Kidney (tissue), 14 donors: ENCODE measurements around the gene OSR1. TPM values are rescaled to one million over a fixed set of nuclear protein-coding genes. Genes with fewer than 3 reads are reported as not detected.

Experiments
- DNase-seq, 5 donors: peaks; one replicate each; pipeline ENCODE4 v3.0.0-alpha.2; 2013 to 2020
- FAIRE-seq: peaks from 2 replicates; lab custom pipeline; 2012; peaks lifted over from hg19 to GRCh38; lab: Jason Lieb, UNC
- H3K27ac ChIP-seq, 2 donors: one replicate each; pipeline ENCODE4 v1.7.0; 2013; ENCODE audit warnings: low read depth in 2 of 2, low read length in 2 of 2, inconsistent platforms in 1 of 2
- H3K27me3 ChIP-seq: one replicate; pipeline ENCODE4 v1.7.1; 2013; ENCODE audit warnings: low read length, inconsistent platforms; ENCODE audit not compliant: control insufficient read depth, insufficient read depth
- H3K36me3 ChIP-seq, 3 donors: one replicate each; pipeline versions ENCODE4 v1.7.0 to v1.7.1; 2013; ENCODE audit warnings: low read length in 3 of 3, control low read depth in 1 of 3, inconsistent platforms in 1 of 3; ENCODE audit not compliant: insufficient read depth in 3 of 3, control insufficient read depth in 2 of 3
- H3K4me1 ChIP-seq, 3 donors: one replicate each; pipeline versions ENCODE4 v1.7.0 to v1.7.1; 2013; ENCODE audit warnings: low read length in 3 of 3, inconsistent platforms in 1 of 3, low read depth in 1 of 3; ENCODE audit not compliant: control insufficient read depth in 2 of 3, insufficient read depth in 2 of 3
- H3K4me3 ChIP-seq, 3 donors: one replicate each; pipeline versions ENCODE4 v1.7.0 to v1.8.1; 2013; ENCODE audit warnings: low read length in 3 of 3, control low read depth in 1 of 3, inconsistent platforms in 1 of 3
- H3K9ac ChIP-seq, 3 donors: one replicate each; pipeline versions ENCODE4 v1.7.0 to v1.7.1; 2013; ENCODE audit warnings: low read length in 3 of 3, control low read depth in 1 of 3, inconsistent platforms in 1 of 3
- H3K9me3 ChIP-seq, 3 donors: one replicate each; pipeline versions ENCODE4 v1.7.0 to v1.7.1; 2013; ENCODE audit warnings: low read length in 3 of 3, control low read depth in 1 of 3, inconsistent platforms in 1 of 3; ENCODE audit not compliant: control insufficient read depth in 2 of 3, insufficient read depth in 1 of 3
- CTCF ChIP-seq: IDR thresholded peaks from 3 replicates; pipeline ENCODE4 v1.5.1; 2012; ENCODE audit warnings: mild to moderate bottlenecking, moderate library complexity, borderline replicate concordance; ENCODE audit not compliant: insufficient read depth; ENCODE audit errors: extremely low read depth
- intact Hi-C: fragments of 100-400 bp; cut with DNase I; formaldehyde crosslinking; loops from one replicate; pipeline ENCODE4 v1.11.1; 2022
- polyA plus RNA-seq: library from polyadenylated mRNA; stranded (reverse); fragments of 350-450 nt; fragmentation: Illumina TruSeq; extraction: RNeasy Lipid Tissue Mini Kit (QIAGEN cat#74804); gene quantifications from one replicate; pipeline ENCODE4 v1.2.3, GENCODE V29; 2014; ENCODE audit warnings: low read depth, low replicate concordance; ENCODE audit not compliant: insufficient read depth
- total RNA-seq: library from RNA; stranded (reverse); fragmentation: NEBNext Ultra II Directional; extraction: Animal tissue kit (Norgen Biotek cat#: 25700); gene quantifications from one replicate; pipeline ENCODE4 v1.2.1, GENCODE V29; 2021
- donor health status: control.
- donor health status: control.
- donor health status: control.
- donor health status: control.
- donor health status: control.
- donor health status: DM: yes; HTN: yes; CAD: no.
- donor health status: Normal renal cell carcinoma (clear cell type).

The OSR1 gene
- total and polyA plus RNA-seq, 2 donors from 2014 or later = 0.99 to 1.6 TPM

- DNase-seq (no peak), FAIRE-seq (no peak)
- no peaks in the 10 kb centered on the region for H3K4me1 ChIP-seq
- no peak overlapping the region for H3K9ac ChIP-seq
- H3K4me3 ChIP-seq = no peak overlapping the region
- TF ChIP-seq CTCF = no peak
- H3K9me3 ChIP-seq = no peaks in the 10 kb centered on the region
- H3K36me3 ChIP-seq = no peaks in the 10 kb centered on the region
- no peaks in the 10 kb centered on the region for H3K27me3 ChIP-seq
- H3K27ac ChIP-seq = no peak overlapping the region
- intact Hi-C loops = loop anchor here (5.0 kb wide), 1 partner anchor 625 kb away; no protein-coding TSS in a partner anchor
These were observed 13.7 kb upstream of the OSR1 start for GRCh38 chr2:19371996-19372582.

GRCh38 chr2:19369341-19369955 is 11.0 kb upstream of the OSR1 start:
- Histone ChIP-seq H3K9ac (no peak overlapping the region), H3K27ac (no peak overlapping the region), H3K27me3 (peaks cover 2% of the 10 kb centered on the region), H3K4me3 (no peak overlapping the region), H3K9me3 (no peaks in the 10 kb centered on the region), H3K4me1 (no peaks in the 10 kb centered on the region), H3K36me3 (no peaks in the 10 kb centered on the region)
- DNase-seq (peak in 2 of 5 donors; percentile 42 to 58), FAIRE-seq (no peak)
- intact Hi-C loops = loop anchor here (10.0 kb wide), 1 partner anchor 495 kb away; no protein-coding TSS in a partner anchor
- TF ChIP-seq CTCF = no peak

GRCh38 chr2:19368760-19369159 is 10.3 kb upstream of the OSR1 start:
- H3K27me3 ChIP-seq = peaks cover 7% of the 10 kb centered on the region
- no peaks in the 10 kb centered on the region for H3K4me1 ChIP-seq
- H3K9me3 ChIP-seq = no peaks in the 10 kb centered on the region
- no peak for TF ChIP-seq CTCF
- H3K36me3 ChIP-seq = no peaks in the 10 kb centered on the region
- DNase-seq = no peak
- no peak overlapping the region for H3K27ac ChIP-seq
- intact Hi-C loops = loop anchor here (10.0 kb wide), 1 partner anchor 496 kb away; no protein-coding TSS in a partner anchor
- FAIRE-seq = no peak
- no peak overlapping the region for H3K9ac ChIP-seq
- H3K4me3 ChIP-seq = no peak overlapping the region
